GM12801 (cell line): ENCODE results near the gene SOX9.

ENCODE experiments used
- CTCF ChIP-seq: IDR thresholded peaks from one replicate; pipeline ENCODE4 v1.5.1; 2011; ENCODE audit warnings: control low read depth; ENCODE audit not compliant: insufficient read length; ENCODE audit errors: extremely low read depth

Gene SOX9

GRCh38 chr17:72169823-72170222 is 49.0 kb downstream of the SOX9 start:
- no peak for TF ChIP-seq CTCF

- TF ChIP-seq CTCF, result no peak
These were observed 51.2 kb downstream of the SOX9 start for GRCh38 chr17:72171703-72172667.

- TF ChIP-seq CTCF, result no peak
These were observed 52.8 kb downstream of the SOX9 start for GRCh38 chr17:72173499-72174116.

- no peak for TF ChIP-seq CTCF
These were observed 54.4 kb downstream of the SOX9 start for GRCh38 chr17:72175263-72175662.
